LNCaP clone FGC (cell line): ENCODE measurements around the gene CEP72.

Experiments
- DNase-seq: peaks from one replicate; pipeline ENCODE4 v3.0.0-alpha.2; 2011; ENCODE audit warnings: low read depth
- H3K4me3 ChIP-seq: 2 replicates; pipeline ENCODE4 v1.5.1; 2011; ENCODE audit warnings: mild to moderate bottlenecking, low read depth, low read length, control low read depth
- TF ChIP-seq, protein P1 (sequence below): IDR thresholded peaks from 2 replicates; pipeline ENCODE4 v1.5.1; 2012; ENCODE audit warnings: mild to moderate bottlenecking; ENCODE audit not compliant: control insufficient read depth, insufficient read depth; ENCODE audit errors: extremely low read depth

Gene CEP72

DNA sequence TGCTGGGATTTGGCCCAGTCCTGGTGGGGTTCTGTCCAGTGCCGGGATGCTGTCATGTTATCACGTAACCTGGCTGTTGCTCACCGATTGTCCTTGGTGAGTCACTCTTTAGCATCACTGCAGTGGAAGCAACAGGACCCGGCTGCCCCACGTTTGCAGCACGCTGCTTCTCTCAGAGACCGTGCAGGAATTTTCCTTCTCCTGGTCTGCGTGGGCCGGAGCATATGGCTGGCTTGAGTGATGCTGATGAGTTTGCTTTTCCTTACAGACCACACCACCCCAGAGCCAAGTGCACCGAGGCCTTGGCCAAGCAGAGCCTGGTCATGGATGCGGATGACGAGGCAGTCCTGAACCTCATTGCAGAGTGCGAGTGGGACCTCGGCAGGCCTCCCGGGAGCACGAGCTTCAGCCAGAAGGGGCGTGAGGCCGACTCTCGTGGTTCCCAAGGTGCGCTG is 21.4 kb downstream of the CEP72 start:
- no peak overlapping the region for H3K4me3 ChIP-seq
- TF ChIP-seq, protein P1, sequence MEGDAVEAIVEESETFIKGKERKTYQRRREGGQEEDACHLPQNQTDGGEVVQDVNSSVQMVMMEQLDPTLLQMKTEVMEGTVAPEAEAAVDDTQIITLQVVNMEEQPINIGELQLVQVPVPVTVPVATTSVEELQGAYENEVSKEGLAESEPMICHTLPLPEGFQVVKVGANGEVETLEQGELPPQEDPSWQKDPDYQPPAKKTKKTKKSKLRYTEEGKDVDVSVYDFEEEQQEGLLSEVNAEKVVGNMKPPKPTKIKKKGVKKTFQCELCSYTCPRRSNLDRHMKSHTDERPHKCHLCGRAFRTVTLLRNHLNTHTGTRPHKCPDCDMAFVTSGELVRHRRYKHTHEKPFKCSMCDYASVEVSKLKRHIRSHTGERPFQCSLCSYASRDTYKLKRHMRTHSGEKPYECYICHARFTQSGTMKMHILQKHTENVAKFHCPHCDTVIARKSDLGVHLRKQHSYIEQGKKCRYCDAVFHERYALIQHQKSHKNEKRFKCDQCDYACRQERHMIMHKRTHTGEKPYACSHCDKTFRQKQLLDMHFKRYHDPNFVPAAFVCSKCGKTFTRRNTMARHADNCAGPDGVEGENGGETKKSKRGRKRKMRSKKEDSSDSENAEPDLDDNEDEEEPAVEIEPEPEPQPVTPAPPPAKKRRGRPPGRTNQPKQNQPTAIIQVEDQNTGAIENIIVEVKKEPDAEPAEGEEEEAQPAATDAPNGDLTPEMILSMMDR = no peak
- DNase-seq = no peak

DNA sequence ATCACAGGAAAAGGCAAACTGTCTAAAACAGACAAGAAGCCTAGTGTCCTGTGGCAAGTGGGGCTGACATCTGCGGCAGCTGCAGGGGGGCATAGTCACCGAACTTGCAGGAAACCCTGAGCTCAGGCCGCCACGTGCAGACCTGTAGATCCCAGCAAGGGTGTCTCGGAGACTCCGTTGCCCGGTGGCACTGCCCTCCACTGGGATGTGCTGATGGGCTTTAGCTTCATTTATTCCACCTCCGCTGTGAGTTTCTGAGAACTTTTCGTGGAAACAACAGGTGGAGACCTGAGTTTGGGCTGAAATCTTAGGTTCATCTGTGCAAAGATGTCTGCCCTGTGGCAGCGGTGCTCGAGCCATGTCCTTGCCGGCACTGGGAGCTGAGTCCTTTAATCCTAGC is 22.1 kb downstream of the CEP72 start:
- H3K4me3 ChIP-seq = no peak overlapping the region
- DNase-seq = no peak
- TF ChIP-seq, protein P1 = no peak

DNA sequence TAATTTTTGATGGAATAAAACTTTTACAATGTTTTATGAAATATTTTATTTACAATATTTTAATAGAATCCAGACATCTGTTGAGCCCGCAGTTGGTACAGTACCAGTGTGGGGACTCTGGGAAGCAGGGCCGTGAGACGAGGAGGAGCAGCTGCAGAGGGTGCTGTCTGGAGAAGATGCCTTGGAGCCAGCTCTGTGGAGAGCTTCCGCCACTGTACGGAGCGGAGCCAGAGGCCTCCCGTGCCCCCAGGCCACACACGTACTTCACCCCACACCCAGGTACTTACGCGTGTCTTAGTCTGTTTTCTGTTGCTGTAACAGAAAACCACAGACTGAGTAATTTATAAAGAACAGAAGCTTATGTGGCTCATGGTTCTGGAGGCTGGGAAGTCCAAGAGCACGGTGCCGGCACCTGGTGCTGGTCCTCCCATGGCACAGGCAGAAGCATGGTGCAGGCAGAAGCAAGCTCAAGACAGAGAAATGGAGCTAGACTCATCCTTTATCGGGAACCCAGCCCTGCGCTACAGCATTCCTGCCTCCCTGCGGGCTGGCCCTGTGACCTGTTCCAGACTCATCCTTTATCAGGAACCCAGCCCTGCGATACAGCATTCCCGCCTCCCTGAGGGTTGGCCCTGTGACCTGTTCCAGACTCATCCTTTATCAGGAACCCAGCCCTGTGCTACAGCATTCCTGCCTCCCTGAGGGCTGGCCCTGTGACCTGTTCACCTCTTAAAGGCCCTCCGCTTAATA is 23.3 kb downstream of the CEP72 start:
- no peak for DNase-seq
- TF ChIP-seq, protein P1 = no peak

GRCh38 chr5:636951-637350 is 24.8 kb downstream of the CEP72 start:
- no peak overlapping the region for H3K4me3 ChIP-seq
- TF ChIP-seq, protein P1 = no peak
- DNase-seq = no peak

More for the DNA sequence above, 23.3 kb downstream of the CEP72 start:
- no peak overlapping the region for H3K4me3 ChIP-seq

DNA sequence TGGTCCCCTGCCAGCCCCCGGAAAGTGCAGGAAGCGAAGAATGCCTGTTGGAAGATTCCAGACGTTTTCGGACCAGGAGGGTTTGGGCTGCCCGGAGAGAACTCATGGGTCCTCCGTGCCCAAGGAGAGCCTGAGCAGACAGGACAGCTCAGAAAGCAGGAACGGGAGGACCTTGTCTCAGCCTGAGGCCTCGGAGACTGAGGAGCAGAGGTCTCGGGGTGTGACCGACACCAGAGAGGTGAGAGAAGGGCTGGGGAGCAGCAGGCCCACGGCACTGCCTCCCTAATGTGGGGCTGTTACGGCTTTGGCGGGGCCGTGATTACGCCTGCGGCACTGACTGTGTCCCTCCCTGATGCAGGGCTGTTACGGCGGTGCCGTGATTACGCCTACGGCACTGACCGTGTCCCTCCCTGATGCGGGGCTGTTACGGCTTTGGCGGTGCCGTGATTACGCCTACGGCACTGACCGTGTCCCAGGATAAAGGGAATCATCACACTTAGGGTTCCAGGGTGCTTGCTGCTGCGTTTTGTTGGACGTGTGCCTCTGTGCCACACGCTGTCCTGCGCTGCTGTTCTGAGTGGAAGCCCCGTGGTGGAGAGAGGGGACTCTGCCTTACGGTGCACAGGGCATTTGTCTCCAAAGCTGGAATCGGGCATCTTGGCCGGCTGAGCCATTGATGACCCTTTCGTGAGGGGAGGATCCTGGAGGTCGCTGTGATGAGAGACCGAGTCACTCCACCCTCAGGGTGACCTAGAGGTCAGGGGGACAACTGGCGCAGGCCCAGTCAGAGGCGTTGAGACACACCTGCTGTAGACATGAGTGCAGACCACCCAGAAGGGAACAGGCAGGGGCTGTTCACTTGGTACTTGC is 25.7 kb downstream of the CEP72 start:
- H3K4me3 ChIP-seq = no peak overlapping the region
- no peak for DNase-seq
- TF ChIP-seq, protein P1 = no peak

- DNase-seq = no peak
- TF ChIP-seq, protein P1 = no peak
- H3K4me3 ChIP-seq = no peak overlapping the region
Measured at GRCh38 chr5:638501-639252, 26.5 kb downstream of the CEP72 start.
